Activated CD8-positive, alpha-beta T cell treated with anti-CD3 and anti-CD28 coated beads for 36 hours (primary cell): ENCODE results near the gene STAG3. TPM values are rescaled to one million over a fixed set of nuclear protein-coding genes. Genes with fewer than 3 reads are reported as not detected.
"Not testable (repeated sequence)": the region's sequence is repeated elsewhere in the genome, so short reads cannot be mapped to it uniquely, and the experiment has no call there.

Experiments
- ATAC-seq: fragments of 200-7000 bp; cut with Tn5 transposase; one replicate; pipeline ENCODE4 v1.10.0; 2021; ENCODE audit warnings: mild to moderate bottlenecking, moderate library complexity
- CTCF ChIA-PET: fragments of 350-600 bp; sonication (Branson Sonifier 250); formaldehyde crosslinking; loops from one replicate; lab custom pipeline; 2021; ENCODE audit warnings: antibody characterized with exemption; lab: Charles Lee
- POLR2A ChIA-PET: fragments of 350-600 bp; sonication (Branson Sonifier 250); formaldehyde crosslinking; loops from one replicate; lab custom pipeline; 2021; ENCODE audit warnings: antibody characterized with exemption; lab: Charles Lee
- DNase-seq: peaks from one replicate; pipeline ENCODE4 v3.0.0-alpha.2; 2020
- H3K27ac Mint-ChIP-seq: one replicate; pipeline ENCODE4 v1.8.0; 2021; ENCODE audit warnings: mild to moderate bottlenecking, mixed read lengths
- H3K27me3 Mint-ChIP-seq: one replicate; pipeline ENCODE4 v1.8.0; 2021; ENCODE audit warnings: mixed read lengths
- H3K36me3 Mint-ChIP-seq: one replicate; pipeline ENCODE4 v1.8.0; 2021; ENCODE audit warnings: low read depth, mixed read lengths
- H3K4me1 Mint-ChIP-seq: one replicate; pipeline ENCODE4 v1.8.0; 2021; ENCODE audit warnings: low read depth, mixed read lengths
- H3K4me3 Mint-ChIP-seq: one replicate; pipeline ENCODE4 v1.8.0; 2021; ENCODE audit warnings: mild to moderate bottlenecking, moderate library complexity, mixed read lengths
- H3K9me3 Mint-ChIP-seq: one replicate; pipeline ENCODE4 v1.8.0; 2021; ENCODE audit warnings: mixed read lengths
- intact Hi-C: fragments of 100-400 bp; cut with micrococcal nuclease; formaldehyde crosslinking; loops from one replicate; pipeline ENCODE4 v1.10.0; 2022
- total RNA-seq, 2 experiments: library from RNA; stranded (reverse); gene quantifications; one replicate each; pipeline ENCODE4 v1.2.3, GENCODE V29; 2021
- TF ChIP-seq, protein P1 (sequence below): fragments of 200-600 bp; IDR thresholded peaks from one replicate; pipeline ENCODE4 v1.8.0; 2022; ENCODE audit warnings: antibody characterized with exemption, mild to moderate bottlenecking

STAG3 gene
- total RNA-seq, 2 experiments from 2014 or later = 13.2 to 15.8 TPM

DNA sequence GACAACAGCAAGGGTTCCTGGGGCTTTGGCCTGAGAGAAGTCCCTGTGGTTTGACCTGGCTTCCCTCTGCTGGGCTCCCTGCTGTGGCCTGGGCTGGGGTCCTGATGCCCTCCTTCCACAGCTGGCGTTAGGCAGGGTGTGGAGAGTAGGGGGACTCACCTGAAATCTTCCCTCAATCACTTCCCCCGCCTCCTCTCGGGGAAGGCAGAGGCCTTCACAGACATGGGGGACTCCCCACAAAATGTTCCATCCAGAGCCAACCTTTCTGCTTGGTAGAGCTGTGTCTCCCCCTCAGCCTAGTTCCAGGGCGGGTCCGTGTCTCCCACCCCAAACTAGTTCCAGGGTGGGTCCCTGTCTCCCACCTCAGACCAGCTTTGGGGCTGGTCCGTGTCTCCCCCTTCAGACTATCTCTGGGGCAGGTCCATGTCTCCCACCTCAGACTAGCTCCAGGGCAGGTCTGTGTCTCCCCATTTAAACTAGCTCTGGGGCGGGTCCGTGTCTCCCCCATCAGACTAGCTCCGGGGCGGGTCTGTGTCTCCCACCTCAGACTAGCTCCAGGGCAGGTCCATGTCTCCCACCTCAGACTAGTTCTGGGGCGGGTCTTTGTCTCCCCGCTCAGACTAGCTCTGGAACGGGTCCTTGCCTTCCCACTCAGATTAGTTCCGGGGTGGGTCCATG is 44.2 kb downstream of the STAG3 start:
- intact Hi-C loops = no loop called here
- ATAC-seq (no peak), DNase-seq (peak; percentile 39)
- peak overlapping the region; percentile 99 for H3K27ac Mint-ChIP-seq
- H3K4me3 Mint-ChIP-seq = peak overlapping the region; percentile 97
- H3K36me3 Mint-ChIP-seq = peaks cover 71% of the 10 kb centered on the region
- H3K27me3 Mint-ChIP-seq = no peaks in the 10 kb centered on the region
- H3K4me1 Mint-ChIP-seq = peaks cover 45% of the 10 kb centered on the region
- CTCF ChIA-PET = interaction anchor here (1.0 to 2.1 kb wide), 6 partner anchors 32 to 186 kb away, joined by 3 to 9 read pairs (median 5); no protein-coding TSS in a partner anchor
- POLR2A ChIA-PET = interaction anchor here (0.8 to 3.4 kb wide), 9 partner anchors 9 to 207 kb away, joined by 3 to 28 read pairs (median 4); partner anchors contain the start of genes LAMTOR4 and MEPCE
- TF ChIP-seq, protein P1, sequence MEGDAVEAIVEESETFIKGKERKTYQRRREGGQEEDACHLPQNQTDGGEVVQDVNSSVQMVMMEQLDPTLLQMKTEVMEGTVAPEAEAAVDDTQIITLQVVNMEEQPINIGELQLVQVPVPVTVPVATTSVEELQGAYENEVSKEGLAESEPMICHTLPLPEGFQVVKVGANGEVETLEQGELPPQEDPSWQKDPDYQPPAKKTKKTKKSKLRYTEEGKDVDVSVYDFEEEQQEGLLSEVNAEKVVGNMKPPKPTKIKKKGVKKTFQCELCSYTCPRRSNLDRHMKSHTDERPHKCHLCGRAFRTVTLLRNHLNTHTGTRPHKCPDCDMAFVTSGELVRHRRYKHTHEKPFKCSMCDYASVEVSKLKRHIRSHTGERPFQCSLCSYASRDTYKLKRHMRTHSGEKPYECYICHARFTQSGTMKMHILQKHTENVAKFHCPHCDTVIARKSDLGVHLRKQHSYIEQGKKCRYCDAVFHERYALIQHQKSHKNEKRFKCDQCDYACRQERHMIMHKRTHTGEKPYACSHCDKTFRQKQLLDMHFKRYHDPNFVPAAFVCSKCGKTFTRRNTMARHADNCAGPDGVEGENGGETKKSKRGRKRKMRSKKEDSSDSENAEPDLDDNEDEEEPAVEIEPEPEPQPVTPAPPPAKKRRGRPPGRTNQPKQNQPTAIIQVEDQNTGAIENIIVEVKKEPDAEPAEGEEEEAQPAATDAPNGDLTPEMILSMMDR = no peak
- H3K9me3 Mint-ChIP-seq = no peaks in the 10 kb centered on the region

GRCh38 chr7:100222445-100223132 is 44.9 kb downstream of the STAG3 start:
- H3K27me3 Mint-ChIP-seq = no peaks in the 10 kb centered on the region
- intact Hi-C loops = no loop called here
- ATAC-seq (no peak), DNase-seq (no peak)
- no peaks in the 10 kb centered on the region for H3K9me3 Mint-ChIP-seq
- H3K36me3 Mint-ChIP-seq = peaks cover 71% of the 10 kb centered on the region
- H3K4me3 Mint-ChIP-seq = peak overlapping the region; percentile 97
- peak overlapping the region; percentile 99 for H3K27ac Mint-ChIP-seq
- CTCF ChIA-PET = interaction anchor here (1.0 to 2.1 kb wide), 5 partner anchors 41 to 185 kb away, joined by 3 to 8 read pairs (median 4); no protein-coding TSS in a partner anchor
- POLR2A ChIA-PET = interaction anchor here (1.0 to 3.4 kb wide), 3 partner anchors 13 to 74 kb away, joined by 3 to 28 read pairs (median 4); partner anchors contain the start of gene LAMTOR4
- H3K4me1 Mint-ChIP-seq = peaks cover 42% of the 10 kb centered on the region
- TF ChIP-seq, protein P1 = no peak

GRCh38 chr7:100223376-100223927 is 45.7 kb downstream of the STAG3 start:
- Mint-ChIP-seq H3K4me3 (peak overlapping the region; percentile 97), H3K4me1 (peaks cover 40% of the 10 kb centered on the region), H3K27ac (peak overlapping the region; percentile 99), H3K36me3 (peaks cover 74% of the 10 kb centered on the region)
- CTCF ChIA-PET = interaction anchor here (2.1 kb wide), 1 partner anchor 90 kb away, joined by 8 read pairs; no protein-coding TSS in a partner anchor
- POLR2A ChIA-PET, intact Hi-C loops, H3K27me3 Mint-ChIP-seq, H3K9me3 Mint-ChIP-seq, ATAC-seq: not testable (repeated sequence)
- DNase-seq = peak; percentile 30

DNA sequence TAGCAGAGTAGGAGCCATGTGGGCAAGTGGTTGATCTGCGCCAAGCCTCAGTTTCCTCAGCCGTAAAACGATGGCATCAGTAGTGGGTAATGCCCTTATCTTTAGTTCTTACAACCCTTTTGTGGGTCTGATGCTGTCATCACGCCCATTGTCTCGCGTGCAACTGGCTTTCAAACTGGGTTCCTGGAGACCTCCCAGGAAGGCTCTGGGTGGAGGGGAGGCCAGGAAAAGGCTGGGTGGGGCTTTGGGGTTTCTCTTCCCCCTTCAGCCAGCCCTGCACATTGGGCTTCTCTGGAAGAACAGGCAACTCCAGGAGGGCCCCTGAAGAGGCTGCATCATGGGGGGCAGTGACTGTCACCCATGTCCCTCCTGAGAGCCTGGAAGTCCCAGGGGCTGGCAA is 47.2 kb downstream of the STAG3 start:
- Mint-ChIP-seq H3K36me3 (peaks cover 64% of the 10 kb centered on the region), H3K27ac (peak overlapping the region; percentile 99), H3K4me1 (peaks cover 31% of the 10 kb centered on the region), H3K4me3 (peak overlapping the region; percentile 97)
- POLR2A ChIA-PET, ATAC-seq, intact Hi-C loops, DNase-seq, H3K9me3 Mint-ChIP-seq, H3K27me3 Mint-ChIP-seq: not testable (repeated sequence)
- CTCF ChIA-PET = interaction anchor here (1.6 kb wide), 1 partner anchor 92 kb away, joined by 5 read pairs; no protein-coding TSS in a partner anchor

GRCh38 chr7:100234660-100235317 is 57.1 kb downstream of the STAG3 start:
- intact Hi-C loops, H3K27me3 Mint-ChIP-seq, H3K9me3 Mint-ChIP-seq, H3K4me3 Mint-ChIP-seq, POLR2A ChIA-PET: not testable (repeated sequence)
- peak; percentile 68 for ATAC-seq
- DNase-seq = peak; percentile 93
- Mint-ChIP-seq H3K36me3 (peaks cover 38% of the 10 kb centered on the region), H3K4me1 (peaks cover 38% of the 10 kb centered on the region), H3K27ac (peak overlapping the region; percentile 81)
- CTCF ChIA-PET = interaction anchor here (1.2 kb wide), 1 partner anchor 104 kb away, joined by 3 read pairs; no protein-coding TSS in a partner anchor

DNA sequence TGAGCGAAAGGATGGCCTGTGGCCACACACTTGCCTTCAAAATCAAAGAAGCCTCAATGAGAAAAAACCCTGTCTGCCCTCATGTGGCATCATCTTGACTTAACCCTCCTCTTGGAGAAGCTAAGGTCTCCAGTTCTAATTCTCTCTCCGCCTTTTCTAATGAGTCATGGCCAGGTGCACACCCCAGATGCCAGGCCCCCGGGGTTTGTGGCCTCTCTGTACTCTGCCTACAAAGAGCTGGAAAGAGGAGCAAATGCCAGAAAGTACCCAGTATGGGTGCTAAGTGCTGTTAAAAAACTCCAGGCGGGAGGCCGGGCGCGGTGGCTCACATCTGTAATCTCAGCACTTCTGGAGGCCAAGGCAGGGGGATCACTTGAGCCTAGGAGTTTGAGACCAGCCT is 62.3 kb downstream of the STAG3 start:
- POLR2A ChIA-PET, CTCF ChIA-PET, H3K4me3 Mint-ChIP-seq, H3K27ac Mint-ChIP-seq, H3K36me3 Mint-ChIP-seq, H3K27me3 Mint-ChIP-seq, H3K9me3 Mint-ChIP-seq, intact Hi-C loops, ATAC-seq: not testable (repeated sequence)
- peaks cover 36% of the 10 kb centered on the region for H3K4me1 Mint-ChIP-seq
- peak; percentile 41 for DNase-seq

GRCh38 chr7:100243385-100243784 is 65.7 kb downstream of the STAG3 start:
- Mint-ChIP-seq H3K4me3 (peak overlapping the region; percentile 0), H3K4me1 (peaks cover 35% of the 10 kb centered on the region), H3K27ac (peak overlapping the region; percentile 74)
- POLR2A ChIA-PET = interaction anchor here (0.6 to 0.7 kb wide), 2 partner anchors 141 to 153 kb away, joined by 3 read pairs; no protein-coding TSS in a partner anchor
- CTCF ChIA-PET, H3K36me3 Mint-ChIP-seq, intact Hi-C loops, H3K9me3 Mint-ChIP-seq, H3K27me3 Mint-ChIP-seq: not testable (repeated sequence)
- peak; percentile 91 for ATAC-seq
- DNase-seq = peak; percentile 92

DNA sequence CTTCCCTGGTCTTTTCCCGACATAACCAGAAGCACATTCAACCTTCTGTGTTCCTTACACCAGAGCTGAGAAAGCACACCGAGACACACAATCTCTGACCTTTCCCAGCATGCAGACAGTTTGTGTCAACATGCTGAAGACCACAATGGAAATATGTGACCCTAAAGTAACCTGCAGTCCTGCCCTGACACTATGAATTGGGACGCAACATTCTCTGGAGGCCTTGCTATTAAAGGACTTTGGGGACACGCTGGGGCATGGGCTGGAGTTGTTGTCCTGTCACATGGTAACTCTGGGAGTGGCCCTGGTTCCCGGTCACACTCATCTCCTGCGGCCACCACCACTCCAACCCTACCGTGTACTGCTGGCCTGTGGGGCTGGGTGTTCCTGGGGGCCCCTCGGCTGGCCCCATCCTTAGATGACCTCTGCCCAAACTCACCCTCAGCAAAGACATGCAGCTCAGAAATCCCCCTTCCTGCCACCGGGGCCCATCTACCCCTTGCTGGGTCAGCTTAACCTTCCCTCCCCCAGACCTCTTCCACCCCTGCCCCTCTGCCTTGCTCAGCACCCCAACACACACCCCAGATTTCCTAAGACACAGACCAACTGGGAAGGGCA is 67.4 kb downstream of the STAG3 start:
- peak overlapping the region; percentile 76 for H3K27ac Mint-ChIP-seq
- H3K27me3 Mint-ChIP-seq, ATAC-seq, intact Hi-C loops, H3K36me3 Mint-ChIP-seq, H3K4me3 Mint-ChIP-seq, CTCF ChIA-PET, DNase-seq, H3K9me3 Mint-ChIP-seq: not testable (repeated sequence)
- POLR2A ChIA-PET = interaction anchor here (0.6 kb wide), 1 partner anchor 163 kb away, joined by 3 read pairs; no protein-coding TSS in a partner anchor
- H3K4me1 Mint-ChIP-seq = peaks cover 28% of the 10 kb centered on the region
